HCT116 (cell line): ENCODE data around the gene UVRAG. TPM values are rescaled to one million over a fixed set of nuclear protein-coding genes. Genes with fewer than 3 reads are reported as not detected.

Experiments used
- ATAC-seq: fragments of 200-7000 bp; cut with Tn5 transposase; 2 replicates; pipeline ENCODE4 v1.9.1; 2020; ENCODE audit warnings: mild to moderate bottlenecking, moderate library complexity
- BruUV-seq: library from RNA; stranded (reverse); fragments of 400-500 nt; replicated peaks from 2 replicates; lab custom pipeline; 2021; lab: Mats Ljungman, UMichigan
- CTCF ChIA-PET: fragments of 300-600 bp; sonication (Branson Sonifier 250); formaldehyde crosslinking; loops from one replicate; lab custom pipeline; 2021; ENCODE audit warnings: antibody characterized with exemption; lab: Charles Lee
- POLR2A ChIA-PET: fragments of 300-600, 350-600 bp; sonication (Branson Sonifier 250); formaldehyde crosslinking; loops from one replicate; lab custom pipeline; 2021; ENCODE audit warnings: antibody characterized with exemption; lab: Charles Lee
- RAD21 ChIA-PET, 2 experiments: fragments of 300-600 bp; sonication (Branson Sonifier 250); formaldehyde crosslinking; loops; one replicate each; lab custom pipeline; 2023; ENCODE audit warnings: low total read pairs in 2 of 2; ENCODE audit not compliant: uncharacterized antibody in 2 of 2, unreplicated experiment in 2 of 2, low non-redundant PET in 1 of 2; lab: Charles Lee
- DNase-seq: peaks from one replicate; pipeline ENCODE4 v3.0.0-alpha.2; 2010; ENCODE audit warnings: low read depth, low spot score
- H2AFZ ChIP-seq: fragments of 200-600 bp; shearing (Covaris generic), sonication (generic); 2 replicates; pipeline ENCODE4 v1.6.1; 2017; ENCODE audit warnings: low read depth, mixed run types, mixed read lengths, antibody characterized with exemption, low read length; ENCODE audit not compliant: poor library complexity, severe bottlenecking
- H3K27ac ChIP-seq: 2 replicates; pipeline ENCODE4 v1.5.1; 2012; ENCODE audit warnings: low read depth, low read length
- H3K27me3 ChIP-seq: fragments of 200-600 bp; sonication (generic); 2 replicates; pipeline ENCODE4 v1.6.1; 2016; ENCODE audit warnings: mixed run types, low read length, mixed read lengths; ENCODE audit not compliant: insufficient read depth
- H3K36me3 ChIP-seq, 2 experiments: fragments of 200-500 bp in 1 of 2; fragments of 200-600 bp in 1 of 2; sonication (Bioruptor generic) in 1 of 2; sonication (generic) in 1 of 2; 2 replicates each; pipeline versions ENCODE4 v1.5.1 to v1.6.1; 2014 to 2016; ENCODE audit warnings: low read length in 2 of 2, inconsistent platforms in 1 of 2, mixed read lengths in 1 of 2, mixed run types in 1 of 2; ENCODE audit not compliant: insufficient read depth in 2 of 2, control insufficient read depth in 1 of 2
- H3K4me1 ChIP-seq, 2 experiments: fragments of 200-600 bp in 1 of 2; sonication (generic) in 1 of 2; 2 replicates each; pipeline versions ENCODE4 v1.5.1 to v1.6.1; 2012 to 2017; ENCODE audit warnings: low read length in 2 of 2, inconsistent platforms in 1 of 2, mild to moderate bottlenecking in 1 of 2, mixed read lengths in 1 of 2, mixed run types in 1 of 2, moderate library complexity in 1 of 2; ENCODE audit not compliant: insufficient read depth in 2 of 2, control insufficient read depth in 1 of 2
- H3K4me2 ChIP-seq: fragments of 200-600 bp; sonication (generic); 2 replicates; pipeline ENCODE4 v1.6.1; 2017; ENCODE audit warnings: mixed run types, low read length, mixed read lengths
- H3K4me3 ChIP-seq, 2 experiments: fragments of 200-600 bp in 1 of 2; sonication (generic) in 1 of 2; replicated peaks in 1 of 2; 2 replicates each; pipeline ENCODE4 v1.5.1; 2011 to 2016; ENCODE audit warnings: low read length in 2 of 2, control low read depth in 1 of 2, low read depth in 1 of 2, mild to moderate bottlenecking in 1 of 2, mixed read lengths in 1 of 2, mixed run types in 1 of 2
- H3K79me2 ChIP-seq: fragments of 200-600 bp; sonication (generic); 2 replicates; pipeline ENCODE4 v1.6.1; 2017; ENCODE audit warnings: mild to moderate bottlenecking, mixed run types, low read length, moderate library complexity, mixed read lengths; ENCODE audit not compliant: insufficient read depth
- H3K9ac ChIP-seq: fragments of 200-600 bp; sonication (generic); 2 replicates; pipeline ENCODE4 v1.6.1; 2016; ENCODE audit warnings: low read length, mixed read lengths
- H3K9me2 ChIP-seq: fragments of 200-600 bp; sonication (generic), shearing (Covaris generic); 2 replicates; pipeline ENCODE4 v1.6.1; 2017; ENCODE audit warnings: mixed run types, mild to moderate bottlenecking, moderate library complexity; ENCODE audit not compliant: insufficient read depth
- H3K9me3 ChIP-seq, 2 experiments: fragments of 200-500 bp in 1 of 2; fragments of 200-600 bp in 1 of 2; sonication (Bioruptor generic) in 1 of 2; sonication (generic) in 1 of 2; 2 replicates each; pipeline ENCODE4 v1.6.1; 2014 to 2017; ENCODE audit warnings: low read length in 2 of 2, mixed read lengths in 2 of 2, inconsistent platforms in 1 of 2, low read depth in 1 of 2, mild to moderate bottlenecking in 1 of 2, mixed run types in 1 of 2, moderate library complexity in 1 of 2; ENCODE audit not compliant: control insufficient read depth in 1 of 2, insufficient read depth in 1 of 2
- H4K20me1 ChIP-seq: fragments of 200-600 bp; sonication (generic), shearing (Covaris generic); 2 replicates; pipeline ENCODE4 v1.6.1; 2017; ENCODE audit warnings: mixed run types, mild to moderate bottlenecking, moderate library complexity; ENCODE audit not compliant: insufficient read depth
- CBX3 ChIP-seq: IDR thresholded peaks from 2 replicates; pipeline ENCODE4 v1.6.1; 2012; ENCODE audit warnings: low read depth
- CEBPB ChIP-seq: IDR thresholded peaks from 2 replicates; pipeline ENCODE4 v1.6.1; 2012; ENCODE audit warnings: low read depth
- CTCF ChIP-seq, 3 experiments: fragments of 200-600 bp in 1 of 3; sonication (generic) in 1 of 3; IDR thresholded peaks in 2 of 3; conservative IDR thresholded peaks in 1 of 3; 2 replicates each; pipeline ENCODE4 v1.5.1; 2012 to 2017; ENCODE audit warnings: low read depth in 2 of 3, low read length in 2 of 3, antibody characterized with exemption in 1 of 3, borderline replicate concordance in 1 of 3, control low read depth in 1 of 3, mild to moderate bottlenecking in 1 of 3, mixed read lengths in 1 of 3, mixed run types in 1 of 3, moderate library complexity in 1 of 3; ENCODE audit not compliant: insufficient read depth in 1 of 3
- EGR1 ChIP-seq: IDR thresholded peaks from 2 replicates; pipeline ENCODE4 v1.6.1; 2012; ENCODE audit warnings: low read depth
- ELF1 ChIP-seq: IDR thresholded peaks from 2 replicates; pipeline ENCODE4 v1.6.1; 2012; ENCODE audit warnings: low read depth, borderline replicate concordance
- EZH2 ChIP-seq: fragments of 200-600 bp; sonication (generic); IDR thresholded peaks from 2 replicates; pipeline ENCODE4 v1.6.1; 2017; ENCODE audit warnings: antibody characterized with exemption, mixed run types
- EZH2phosphoT487 ChIP-seq: fragments of 200-600 bp; IDR thresholded peaks from 2 replicates; pipeline ENCODE4 v1.6.1; 2018; ENCODE audit warnings: antibody characterized with exemption, borderline replicate concordance
- MAX ChIP-seq: IDR thresholded peaks from 2 replicates; pipeline ENCODE4 v1.6.1; 2012
- SRF ChIP-seq: IDR thresholded peaks from 2 replicates; pipeline ENCODE4 v1.6.1; 2012; ENCODE audit warnings: low read depth
- ZBTB33 ChIP-seq: IDR thresholded peaks from 2 replicates; pipeline ENCODE4 v1.6.1; 2011; ENCODE audit warnings: mild to moderate bottlenecking, low read length, moderate library complexity; ENCODE audit not compliant: insufficient replicate concordance; ENCODE audit errors: extremely low read depth
- ZFX ChIP-seq: fragments of 450-650 bp; IDR thresholded peaks from 2 replicates; pipeline ENCODE4 v1.6.1; 2017
- intact Hi-C: fragments of 100-400 bp; cut with micrococcal nuclease; formaldehyde crosslinking; loops from 2 replicates; pipeline ENCODE4 v1.10.0; 2022
- total RNA-seq: library from RNA; stranded (reverse); gene quantifications from one replicate; pipeline ENCODE4 v1.2.1, GENCODE V29; 2021; ENCODE audit not compliant: unreplicated experiment

UVRAG gene
- total RNA-seq, 1 experiment from 2014 or later = 12.3 TPM

- H3K9me3 ChIP-seq = peaks cover 7 to 11% of the 10 kb centered on the region in 2 experiments; a peak in 2 of 4 replicates
- no peak overlapping the region for H3K27ac ChIP-seq
- intact Hi-C loops = no loop called here
- POLR2A ChIA-PET = no interaction called here
- TF ChIP-seq EZH2 (no peak), CBX3 (no peak), SRF (no peak), MAX (no peak), EGR1 (no peak), ZFX (no peak), EZH2phosphoT487 (no peak), ZBTB33 (no peak), ELF1 (no peak), CTCF (IDR thresholded peaks at IDR 0.05 in 2 of 3, conservative IDR thresholded peaks at IDR 0.05 in 1 of 3; ENCODE audit: borderline replicate concordance in 1 of 3, insufficient read depth in 1 of 3, low read depth in 2 of 3, low read length in 2 of 3) (no peak), CEBPB (no peak)
- TF ChIP-seq, all 23 proteins: peak for 0
- H3K4me3 ChIP-seq = no peak overlapping the region
- no peaks in the 10 kb centered on the region for H4K20me1 ChIP-seq
- H3K4me1 ChIP-seq = no peaks in the 10 kb centered on the region
- ChIA-PET CTCF (no interaction called here), RAD21 (no interaction called here)
- no TSS peak for BruUV-seq
- H2AFZ ChIP-seq = no peak overlapping the region
- no peaks in the 10 kb centered on the region for H3K27me3 ChIP-seq
- H3K9me2 ChIP-seq = no peaks in the 10 kb centered on the region
- no peaks in the 10 kb centered on the region for H3K36me3 ChIP-seq
- ATAC-seq (no peak), DNase-seq (no peak)
- H3K9ac ChIP-seq = no peak overlapping the region
- no peak overlapping the region for H3K4me2 ChIP-seq
- no peaks in the 10 kb centered on the region for H3K79me2 ChIP-seq
These were observed 229.8 kb downstream of the UVRAG start for GRCh38 chr11:76044750-76045320.
